K562 (cell line): ENCODE data around the gene CEP20. TPM values are rescaled to one million over a fixed set of nuclear protein-coding genes. Genes with fewer than 3 reads are reported as not detected.

Experiments used
- ATAC-seq: fragments of 200-7000 bp; cut with Tn5 transposase; 3 replicates; pipeline ENCODE4 v1.9.1; 2020; ENCODE audit warnings: moderate library complexity
- BruUV-seq: library from RNA; stranded (reverse); fragments of 400-500 nt; replicated peaks from 2 replicates; lab custom pipeline; 2021; lab: Mats Ljungman, UMichigan
- CTCF ChIA-PET: fragments of 300-600 bp; formaldehyde crosslinking; extraction: SDS; loops from one replicate; lab custom pipeline; 2021; ENCODE audit warnings: low intra/inter-chr PET ratio; lab: Yijun Ruan, JAX
- POLR2A ChIA-PET: fragments of 300-600, 350-650 bp; sonication (Branson Sonifier 250); formaldehyde crosslinking; extraction: SDS; loops from one replicate; lab custom pipeline; 2021; ENCODE audit warnings: antibody characterized with exemption, inconsistent platforms; lab: Yijun Ruan, JAX
- DNase-seq, 4 experiments: peaks; one replicate each; pipeline versions ENCODE4 v3.0.0 to v3.0.0-alpha.2; 2011 to 2018; ENCODE audit warnings: low spot score in 3 of 4, mixed read lengths in 3 of 4; ENCODE audit errors: extremely low read depth in 1 of 4
- FAIRE-seq: peaks from 2 replicates; lab custom pipeline; 2011; peaks lifted over from hg19 to GRCh38; lab: Jason Lieb, UNC
- H2AFZ ChIP-seq: 2 replicates; pipeline ENCODE4 v1.6.0; 2011; ENCODE audit warnings: low read depth, low read length, control low read depth, inconsistent platforms
- H3K27ac ChIP-seq: fragments of 200-600 bp; 3 replicates; pipeline ENCODE4 v1.8.0; 2011; ENCODE audit warnings: low read depth, mild to moderate bottlenecking, control low read depth, inconsistent platforms, low read length, moderate library complexity, mixed read lengths; ENCODE audit errors: extremely low read depth
- H3K27me3 ChIP-seq, 2 experiments: fragments of 300-600 bp in 1 of 2; 2 replicates in 1 of 2; 3 replicates in 1 of 2; pipeline versions ENCODE4 v1.6.0 to v1.8.0; 2011; ENCODE audit warnings: inconsistent platforms in 2 of 2, low read length in 2 of 2, mild to moderate bottlenecking in 1 of 2, mixed read lengths in 1 of 2, moderate library complexity in 1 of 2; ENCODE audit not compliant: control insufficient read depth in 2 of 2, insufficient read depth in 2 of 2
- H3K36me3 ChIP-seq: fragments of 300-600 bp; 3 replicates; pipeline ENCODE4 v1.8.0; 2011; ENCODE audit warnings: mild to moderate bottlenecking, low read length, inconsistent platforms; ENCODE audit not compliant: control insufficient read depth, insufficient read depth
- H3K4me1 ChIP-seq, 2 experiments: fragments of 200-600 bp in 1 of 2; replicated peaks in 1 of 2; 2 replicates in 1 of 2; 3 replicates in 1 of 2; pipeline versions ENCODE4 v1.5.1 to v1.8.0; 2011; ENCODE audit warnings: inconsistent platforms in 2 of 2, low read length in 2 of 2, mild to moderate bottlenecking in 1 of 2, mixed read lengths in 1 of 2, moderate library complexity in 1 of 2; ENCODE audit not compliant: control insufficient read depth in 2 of 2, insufficient read depth in 2 of 2
- H3K4me2 ChIP-seq: 2 replicates; pipeline ENCODE4 v1.6.1; 2011; ENCODE audit warnings: low read length, control low read depth, inconsistent platforms, mixed read lengths; ENCODE audit not compliant: insufficient read depth
- H3K4me3 ChIP-seq: fragments of 200-600 bp; sonication (generic), shearing (Covaris generic); 2 replicates; pipeline ENCODE4 v1.5.1; 2016; ENCODE audit warnings: control low read depth, inconsistent platforms
- H3K79me2 ChIP-seq: fragments of 200-600 bp; 3 replicates; pipeline ENCODE4 v1.8.0; 2011; ENCODE audit warnings: low read length, inconsistent platforms; ENCODE audit not compliant: control insufficient read depth, insufficient read depth
- H3K9ac ChIP-seq, 2 experiments: 2 replicates each; pipeline versions ENCODE4 v1.6.0 to v1.6.1; 2011; ENCODE audit warnings: low read depth in 2 of 2, low read length in 2 of 2, control low read depth in 1 of 2, inconsistent platforms in 1 of 2, mild to moderate bottlenecking in 1 of 2, mixed read lengths in 1 of 2; ENCODE audit not compliant: insufficient read depth in 1 of 2
- H3K9me1 ChIP-seq: one replicate; pipeline ENCODE4 v1.6.0; 2011; ENCODE audit warnings: inconsistent platforms, mild to moderate bottlenecking, low read length, moderate library complexity; ENCODE audit not compliant: control insufficient read depth, insufficient read depth
- H3K9me3 ChIP-seq: replicated peaks from 2 replicates; pipeline ENCODE4 v1.5.1; 2011; ENCODE audit warnings: low read depth, low read length, inconsistent platforms; ENCODE audit not compliant: control insufficient read depth, insufficient read depth
- H4K20me1 ChIP-seq: replicated peaks from 2 replicates; pipeline ENCODE4 v1.6.1; 2011; ENCODE audit warnings: low read length, inconsistent platforms, mixed read lengths; ENCODE audit not compliant: control insufficient read depth, insufficient read depth
- ARID2 ChIP-seq: fragments of 450-650 bp; IDR thresholded peaks from 2 replicates; pipeline ENCODE4 v1.6.1; 2017; ENCODE audit warnings: antibody characterized with exemption, mild to moderate bottlenecking
- ATF1 ChIP-seq, 2 experiments: fragments of 450-650 bp in 1 of 2; IDR thresholded peaks; 2 replicates each; pipeline ENCODE4 v1.6.1; 2016; ENCODE audit warnings: missing compliant biosample characterization in 1 of 2, missing genetic modification characterization in 1 of 2
- BRD9 ChIP-seq: fragments of 450-650 bp; IDR thresholded peaks from 2 replicates; pipeline ENCODE4 v1.6.1; 2018; ENCODE audit warnings: low read depth; ENCODE audit not compliant: partially characterized antibody
- ELF4 ChIP-seq: fragments of 450-650 bp; formaldehyde crosslinking; IDR thresholded peaks from 2 replicates; pipeline ENCODE4 v1.4.0; 2022; ENCODE audit warnings: missing genetic modification characterization
- ERF ChIP-seq: fragments of 450-650 bp; formaldehyde crosslinking; IDR thresholded peaks from 2 replicates; pipeline ENCODE4 v1.4.0; 2020; ENCODE audit warnings: mild to moderate bottlenecking, mixed read lengths
- FOXO4 ChIP-seq: fragments of 450-650 bp; formaldehyde crosslinking; IDR thresholded peaks from 2 replicates; pipeline ENCODE4 v1.4.0; 2020; ENCODE audit warnings: mild to moderate bottlenecking, moderate library complexity
- NFE2L1 ChIP-seq: fragments of 450-650 bp; IDR thresholded peaks from 2 replicates; pipeline ENCODE4 v1.6.1; 2016; ENCODE audit warnings: missing genetic modification characterization, low read depth, mild to moderate bottlenecking, missing compliant biosample characterization, moderate library complexity, borderline replicate concordance
- POU5F1 ChIP-seq: fragments of 150-350 bp; IDR thresholded peaks from 2 replicates; pipeline ENCODE4 v1.6.1; 2014; ENCODE audit warnings: borderline replicate concordance, low read length, low read depth, mild to moderate bottlenecking; ENCODE audit not compliant: partially characterized antibody
- ZBTB7A ChIP-seq: IDR thresholded peaks from 2 replicates; pipeline ENCODE4 v1.6.1; 2011; ENCODE audit warnings: low read depth, mild to moderate bottlenecking, low read length, moderate library complexity, borderline replicate concordance; ENCODE audit not compliant: control insufficient read depth
- ZNF75A ChIP-seq: fragments of 450-650 bp; formaldehyde crosslinking; IDR thresholded peaks from 2 replicates; pipeline ENCODE4 v1.4.0; 2020; ENCODE audit warnings: mild to moderate bottlenecking
- WGBS: fragments of 100-300 bp; shearing (Covaris generic); methylation state at CpG from one replicate; pipeline ENCODE4 v1.1.6; 2016; ENCODE audit warnings: low coverage, mixed read lengths; ENCODE audit not compliant: insufficient coverage; ENCODE audit errors: missing lambda C conversion rate; 5-methylcytosine and 5-hydroxymethylcytosine counted together
- in situ Hi-C: fragments of 300-500 bp; cut with MboI; formaldehyde crosslinking; loops from 4 replicates; pipeline ENCODE4 v1.15.0; 2018; ENCODE audit warnings: inconsistent platforms, mixed read lengths
- intact Hi-C: fragments of 100-400 bp; cut with micrococcal nuclease; formaldehyde crosslinking; loops from 2 replicates; pipeline ENCODE4 v1.14.2; 2022
- polyA plus RNA-seq, 8 experiments: library from polyadenylated mRNA; depleted of rRNA in 4 of 8; stranded (reverse) in 5 of 8; unstranded in 3 of 8; fragments of >200 nt; fragmentation: Nextera tagmentation in 2 of 8; fragmentation: Illumina TruSeq in 1 of 8; extraction: Ambion mirVana in 2 of 8; extraction: Trizol in 1 of 8; gene quantifications; 2 replicates each; pipeline versions ENCODE4 v1.2.1 to v1.2.3, GENCODE V29; 2011 to 2014; ENCODE audit warnings: inconsistent platforms in 1 of 8, missing spikeins in 1 of 8
- total RNA-seq, 7 experiments: library from RNA; depleted of rRNA in 6 of 7; stranded (reverse); fragments of >200 nt in 6 of 7; fragmentation: Illumina TruSeq in 2 of 7; extraction: Trizol in 2 of 7; gene quantifications; 2 replicates each; pipeline versions ENCODE4 v1.2.1 to v1.2.3, GENCODE V29; 2011 to 2021; ENCODE audit warnings: low replicate concordance in 1 of 7
- TF ChIP-seq, protein P1 (sequence below): sonication (generic); IDR thresholded peaks from 2 replicates; pipeline ENCODE4 v1.6.1; 2016

CEP20 gene
- total and polyA plus RNA-seq, 9 of the 15 experiments (the other 6 are each of a cell fraction or from before 2014, with no cell fraction given), result 41.3 to 150 (median 104) TPM

GRCh38 chr16:15861996-15862395 is 26.4 kb downstream of the CEP20 start:
- DNase-seq, result no peak
- POLR2A ChIA-PET, result no interaction called here
- intact Hi-C loops, result no loop called here
- no peaks in the 10 kb centered on the region for H4K20me1 ChIP-seq
- no peak overlapping the region for H3K27ac ChIP-seq
- H3K36me3 ChIP-seq, result peaks cover 20% of the 10 kb centered on the region; the same call in 1 of the 3 replicates
- CTCF ChIA-PET, result no interaction called here
- no peak overlapping the region for H2AFZ ChIP-seq
- H3K27me3 ChIP-seq, result peaks cover 8 to 19% of the 10 kb centered on the region in 2 experiments; a peak in 4 of 5 replicates
- no peak overlapping the region for H3K4me2 ChIP-seq
- H3K4me1 ChIP-seq, result peaks cover 0 to 10% of the 10 kb centered on the region in 2 experiments; a peak in 2 of 5 replicates
- no peaks in the 10 kb centered on the region for H3K9me3 ChIP-seq
- no peak overlapping the region for H3K4me3 ChIP-seq
- no peak for TF ChIP-seq ARID2
- TF ChIP-seq ATF1 (CRISPR knock-in tag; IDR thresholded peaks at IDR 0.05), result no peak
- no peak for TF ChIP-seq ATF1 (tag; IDR thresholded peaks at IDR 0.05)
- TF ChIP-seq ZNF75A (CRISPR knock-in tag), result no peak
- ATAC-seq, result no peak
- H3K79me2 ChIP-seq, result no peaks in the 10 kb centered on the region
- 29% methylated on average over 3 of the region's 3 CpGs for WGBS
- no peaks in the 10 kb centered on the region for H3K9me1 ChIP-seq
- no TSS peak for BruUV-seq
- H3K9ac ChIP-seq, result no peak overlapping the region
- no peak for FAIRE-seq
- in situ Hi-C loops, result no loop called here

DNA sequence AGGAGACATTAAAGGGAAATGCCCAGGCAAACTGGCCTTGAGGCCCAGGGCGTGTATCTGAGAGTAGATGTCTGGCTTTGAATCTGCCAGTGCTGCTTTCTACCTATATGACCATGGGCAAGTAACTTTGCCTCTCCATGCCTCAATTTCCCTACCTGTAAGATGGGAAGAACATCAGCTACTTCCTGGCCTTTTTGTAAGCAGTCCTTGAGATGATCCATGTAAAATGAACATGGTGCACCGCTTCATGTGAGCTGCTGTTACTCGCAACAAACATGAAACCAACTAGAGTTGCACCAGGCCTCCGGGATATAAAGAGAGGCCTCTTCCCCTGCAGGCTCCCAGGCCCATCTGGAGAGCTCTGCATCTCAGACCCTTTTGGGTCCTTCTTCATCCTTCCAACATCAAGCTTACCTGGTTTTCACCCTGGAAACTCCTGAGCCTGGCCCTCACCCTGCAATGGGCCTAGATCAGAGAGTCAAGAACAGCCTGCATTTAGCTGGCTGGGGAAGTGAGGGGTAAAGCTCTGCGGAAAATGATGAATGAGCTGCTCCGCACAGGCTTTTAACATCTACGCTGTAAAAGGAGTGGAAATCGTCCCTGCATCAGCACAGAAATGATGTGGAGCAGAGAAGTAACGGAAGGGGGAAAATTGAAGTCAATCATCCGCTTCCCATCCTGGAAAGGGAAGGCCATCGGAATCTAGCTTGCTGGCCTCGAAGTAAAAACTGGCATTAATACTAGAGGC is 29.3 kb downstream of the CEP20 start:
- H3K9ac ChIP-seq, result no peak overlapping the region
- H4K20me1 ChIP-seq, result no peaks in the 10 kb centered on the region
- in situ Hi-C loops, result no loop called here
- ATAC-seq, result no peak
- peaks cover 21 to 33% of the 10 kb centered on the region in 2 experiments for H3K27me3 ChIP-seq
- no peak for FAIRE-seq
- no peak overlapping the region for H2AFZ ChIP-seq
- WGBS, result 49% methylated on average over 12 of the region's 12 CpGs
- H3K9me3 ChIP-seq, result no peaks in the 10 kb centered on the region
- no peaks in the 10 kb centered on the region for H3K79me2 ChIP-seq
- no peak overlapping the region for H3K27ac ChIP-seq
- CTCF ChIA-PET, result no interaction called here
- TF ChIP-seq BRD9, result no peak
- TF ChIP-seq FOXO4 (CRISPR knock-in tag), result no peak
- TF ChIP-seq ERF (CRISPR knock-in tag), result no peak
- TF ChIP-seq NFE2L1 (tag), result no peak
- TF ChIP-seq POU5F1, result no peak
- TF ChIP-seq, protein P1, sequence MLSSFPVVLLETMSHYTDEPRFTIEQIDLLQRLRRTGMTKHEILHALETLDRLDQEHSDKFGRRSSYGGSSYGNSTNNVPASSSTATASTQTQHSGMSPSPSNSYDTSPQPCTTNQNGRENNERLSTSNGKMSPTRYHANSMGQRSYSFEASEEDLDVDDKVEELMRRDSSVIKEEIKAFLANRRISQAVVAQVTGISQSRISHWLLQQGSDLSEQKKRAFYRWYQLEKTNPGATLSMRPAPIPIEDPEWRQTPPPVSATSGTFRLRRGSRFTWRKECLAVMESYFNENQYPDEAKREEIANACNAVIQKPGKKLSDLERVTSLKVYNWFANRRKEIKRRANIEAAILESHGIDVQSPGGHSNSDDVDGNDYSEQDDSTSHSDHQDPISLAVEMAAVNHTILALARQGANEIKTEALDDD, result no peak
- no peak for TF ChIP-seq ELF4 (CRISPR knock-in tag)
- no peak for TF ChIP-seq ZBTB7A
- peaks cover 0 to 13% of the 10 kb centered on the region in 2 experiments; a peak in 2 of 5 replicates for H3K4me1 ChIP-seq
- no peak for DNase-seq
- H3K9me1 ChIP-seq, result no peaks in the 10 kb centered on the region
- intact Hi-C loops, result no loop called here
- BruUV-seq, result no TSS peak
- H3K4me2 ChIP-seq, result no peak overlapping the region
- H3K4me3 ChIP-seq, result no peak overlapping the region
- POLR2A ChIA-PET, result interaction anchor here (0.7 to 1.8 kb wide), 3 partner anchors 9 to 26 kb away, joined by 3 to 4 read pairs (median 3); no protein-coding TSS in a partner anchor
- H3K36me3 ChIP-seq, result no peaks in the 10 kb centered on the region
